Measurements from ENCODE around the gene TWSG1. TPM values are rescaled to one million over a fixed set of nuclear protein-coding genes. Genes with fewer than 3 reads are reported as not detected.

TWSG1 gene
- total RNA-seq, 1 donor from 2014 or later: 60.2 TPM

DNA sequence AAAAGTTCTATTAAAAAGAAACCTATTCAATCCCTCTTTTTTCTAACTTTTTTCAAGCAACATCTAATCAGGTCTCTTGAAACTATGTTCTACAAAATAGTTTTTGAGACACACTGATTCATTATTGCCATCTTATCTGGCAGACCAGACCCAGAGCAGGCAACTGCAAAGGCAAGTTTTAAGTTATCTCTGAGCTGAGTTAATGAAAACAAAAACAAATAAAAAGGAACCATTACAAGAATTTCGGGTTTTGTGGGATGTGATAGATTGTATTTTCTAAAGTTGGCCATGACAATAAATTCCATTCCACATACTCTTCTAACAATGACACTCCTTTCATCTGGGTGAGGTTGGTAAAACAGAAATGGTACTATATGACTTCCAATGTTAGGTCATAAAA, 15.2 kb upstream of the TWSG1 start:
- H3K4me3 Mint-ChIP-seq: no peak overlapping the region
- no peak for DNase-seq (ENCODE audit: low spot score in 2 of 2, unreplicated experiment in 2 of 2)
- H3K27me3 Mint-ChIP-seq (ENCODE audit: low read depth): no peaks in the 10 kb centered on the region
- H3K27ac Mint-ChIP-seq: no peak overlapping the region
- H3K4me1 Mint-ChIP-seq: peaks cover 9% of the 10 kb centered on the region
- TF ChIP-seq, protein P1, sequence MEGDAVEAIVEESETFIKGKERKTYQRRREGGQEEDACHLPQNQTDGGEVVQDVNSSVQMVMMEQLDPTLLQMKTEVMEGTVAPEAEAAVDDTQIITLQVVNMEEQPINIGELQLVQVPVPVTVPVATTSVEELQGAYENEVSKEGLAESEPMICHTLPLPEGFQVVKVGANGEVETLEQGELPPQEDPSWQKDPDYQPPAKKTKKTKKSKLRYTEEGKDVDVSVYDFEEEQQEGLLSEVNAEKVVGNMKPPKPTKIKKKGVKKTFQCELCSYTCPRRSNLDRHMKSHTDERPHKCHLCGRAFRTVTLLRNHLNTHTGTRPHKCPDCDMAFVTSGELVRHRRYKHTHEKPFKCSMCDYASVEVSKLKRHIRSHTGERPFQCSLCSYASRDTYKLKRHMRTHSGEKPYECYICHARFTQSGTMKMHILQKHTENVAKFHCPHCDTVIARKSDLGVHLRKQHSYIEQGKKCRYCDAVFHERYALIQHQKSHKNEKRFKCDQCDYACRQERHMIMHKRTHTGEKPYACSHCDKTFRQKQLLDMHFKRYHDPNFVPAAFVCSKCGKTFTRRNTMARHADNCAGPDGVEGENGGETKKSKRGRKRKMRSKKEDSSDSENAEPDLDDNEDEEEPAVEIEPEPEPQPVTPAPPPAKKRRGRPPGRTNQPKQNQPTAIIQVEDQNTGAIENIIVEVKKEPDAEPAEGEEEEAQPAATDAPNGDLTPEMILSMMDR (IDR thresholded peaks at IDR 0.05; ENCODE audit: unreplicated experiment): no peak
- peaks cover 3% of the 10 kb centered on the region for H3K36me3 Mint-ChIP-seq
- peaks cover 31% of the 10 kb centered on the region for H3K9me3 Mint-ChIP-seq

DNA sequence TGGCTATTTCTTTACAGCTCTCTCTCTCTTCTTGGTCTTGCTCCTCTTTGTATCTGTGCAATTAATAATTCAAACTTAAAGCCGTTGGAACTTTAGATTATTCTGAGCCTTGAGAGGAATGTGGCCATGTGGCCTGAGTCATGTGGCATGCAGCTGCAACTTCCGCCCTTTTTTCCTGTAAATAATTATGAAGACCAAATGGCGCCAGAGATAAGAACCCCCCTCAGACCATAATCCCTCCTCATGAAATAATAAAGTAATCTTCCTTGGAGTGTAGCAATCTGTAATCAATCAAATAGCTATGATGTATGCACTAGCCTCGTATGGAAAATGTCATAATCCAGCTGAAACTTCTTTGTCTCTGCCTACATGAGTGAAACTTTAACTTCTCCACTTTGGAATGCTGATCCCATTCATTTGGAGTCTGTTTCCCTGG, 13.5 kb upstream of the TWSG1 start:
- peaks cover 9% of the 10 kb centered on the region for H3K4me1 Mint-ChIP-seq
- H3K4me3 Mint-ChIP-seq: no peak overlapping the region
- TF ChIP-seq, protein P1 (IDR thresholded peaks at IDR 0.05; ENCODE audit: unreplicated experiment): no peak
- peak overlapping the region; percentile 34 for H3K27ac Mint-ChIP-seq
- peaks cover 31% of the 10 kb centered on the region for H3K9me3 Mint-ChIP-seq
- H3K36me3 Mint-ChIP-seq: peaks cover 3% of the 10 kb centered on the region
- H3K27me3 Mint-ChIP-seq (ENCODE audit: low read depth): no peaks in the 10 kb centered on the region
- no peak for DNase-seq (ENCODE audit: low spot score in 2 of 2, unreplicated experiment in 2 of 2)

DNA sequence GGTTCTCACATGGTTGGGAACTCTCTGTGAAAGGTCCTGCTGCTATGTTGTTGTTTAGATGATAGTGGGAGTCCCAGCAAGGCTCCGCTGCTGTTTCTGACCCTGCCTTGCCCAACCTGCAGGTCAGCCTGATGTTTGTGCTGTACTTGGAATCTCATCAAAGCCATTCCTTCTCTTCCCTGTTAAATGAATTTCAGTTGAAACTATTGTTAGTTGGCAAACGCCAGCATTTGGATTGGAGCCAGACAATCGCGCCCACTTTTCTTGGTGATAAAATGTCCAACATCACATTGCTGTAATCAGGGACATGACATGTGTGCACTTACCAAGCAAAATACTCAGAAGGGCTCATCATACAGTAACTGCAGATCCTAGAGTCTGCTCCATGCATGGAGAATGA, 12.8 kb upstream of the TWSG1 start:
- no peaks in the 10 kb centered on the region for H3K27me3 Mint-ChIP-seq (ENCODE audit: low read depth)
- H3K4me3 Mint-ChIP-seq: no peak overlapping the region
- H3K36me3 Mint-ChIP-seq: peaks cover 3% of the 10 kb centered on the region
- no peak for DNase-seq (ENCODE audit: low spot score in 2 of 2, unreplicated experiment in 2 of 2)
- H3K27ac Mint-ChIP-seq: no peak overlapping the region
- TF ChIP-seq, protein P1 (IDR thresholded peaks at IDR 0.05; ENCODE audit: unreplicated experiment): no peak
- H3K4me1 Mint-ChIP-seq: peaks cover 9% of the 10 kb centered on the region
- peaks cover 30% of the 10 kb centered on the region for H3K9me3 Mint-ChIP-seq

DNA sequence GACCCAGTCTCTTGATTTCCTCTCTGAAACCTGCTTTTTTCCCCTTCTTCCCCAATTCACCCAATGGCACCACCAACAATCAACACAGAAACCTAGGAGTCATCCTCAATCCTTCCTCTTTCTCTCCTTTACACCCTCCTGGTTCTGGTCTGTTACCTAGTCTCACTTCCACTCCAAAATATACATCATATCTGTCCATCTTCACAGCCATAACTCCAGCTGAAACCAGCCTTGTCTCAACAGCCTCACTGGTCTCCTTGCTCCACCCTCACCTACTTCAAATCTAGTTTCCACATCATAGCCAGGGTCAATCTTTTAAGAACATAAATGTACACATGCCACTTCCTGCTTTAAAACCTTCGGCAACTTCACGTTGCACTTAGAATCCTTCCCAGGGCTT, 11.8 kb upstream of the TWSG1 start:
- Mint-ChIP-seq H3K4me3 (no peak overlapping the region), H3K4me1 (peaks cover 9% of the 10 kb centered on the region), H3K27ac (no peak overlapping the region), H3K36me3 (peaks cover 3% of the 10 kb centered on the region), H3K9me3 (peaks cover 24% of the 10 kb centered on the region), H3K27me3 (ENCODE audit: low read depth) (no peaks in the 10 kb centered on the region)
- DNase-seq (ENCODE audit: low spot score in 2 of 2, unreplicated experiment in 2 of 2): no peak
- TF ChIP-seq, protein P1 (IDR thresholded peaks at IDR 0.05; ENCODE audit: unreplicated experiment): no peak

DNA sequence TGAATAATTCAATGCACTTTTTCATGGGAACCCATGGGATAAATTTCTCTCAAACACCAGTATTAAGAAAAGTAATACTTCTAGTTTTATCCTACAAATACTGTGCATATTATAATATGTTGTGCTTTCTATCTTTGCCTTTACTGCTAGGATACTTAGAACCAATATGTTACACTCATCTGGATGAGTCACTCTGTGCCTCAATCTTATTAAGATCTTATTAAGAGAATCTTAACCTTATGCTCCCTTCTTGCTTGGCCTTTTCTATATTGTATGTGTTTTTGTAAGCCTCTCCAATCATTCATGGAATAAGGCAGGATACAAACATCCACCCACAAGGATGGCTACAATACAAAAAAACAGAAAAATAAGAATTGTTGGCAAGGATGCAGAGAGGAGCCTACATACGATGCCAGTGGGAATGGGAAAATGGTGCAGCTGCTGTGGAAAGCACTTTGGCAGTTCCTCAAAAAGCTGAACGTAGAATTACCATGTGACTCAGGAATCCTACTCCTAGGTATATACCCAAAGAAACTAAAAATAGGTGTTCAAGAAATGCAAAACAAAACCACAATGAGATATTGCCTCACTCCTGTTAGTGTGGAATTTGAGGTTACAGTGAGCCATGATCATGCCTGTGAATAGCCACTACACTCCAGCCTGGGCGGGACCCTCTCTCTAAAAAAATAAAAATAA, 10.7 kb upstream of the TWSG1 start:
- no peak for DNase-seq (ENCODE audit: low spot score in 2 of 2, unreplicated experiment in 2 of 2)
- Mint-ChIP-seq H3K27me3 (ENCODE audit: low read depth) (no peaks in the 10 kb centered on the region), H3K36me3 (peaks cover 3% of the 10 kb centered on the region), H3K4me1 (peaks cover 9% of the 10 kb centered on the region), H3K9me3 (peaks cover 30% of the 10 kb centered on the region), H3K27ac (no peak overlapping the region), H3K4me3 (no peak overlapping the region)
- TF ChIP-seq, protein P1 (IDR thresholded peaks at IDR 0.05; ENCODE audit: unreplicated experiment): no peak

Measured in mesothelial cell of epicardium (in vitro differentiated cells).